GM18517 (cell line): ENCODE data around the gene FAAH.

Experiments used
- ATAC-seq: cut with Tn5 transposase; IDR thresholded peaks from one replicate; pipeline ENCODE4 v1.9.1; 2021; ENCODE audit warnings: mild to moderate bottlenecking, moderate library complexity; ENCODE audit not compliant: unreplicated experiment

Gene FAAH

GRCh38 chr1:46400421-46400820, 6.3 kb downstream of the FAAH start:
- ATAC-seq = no peak

GRCh38 chr1:46401154-46401913, 7.2 kb downstream of the FAAH start:
- no peak for ATAC-seq

- no peak for ATAC-seq
These were observed 8.0 kb downstream of the FAAH start for GRCh38 chr1:46401964-46402626.

GRCh38 chr1:46403916-46404315, 9.8 kb downstream of the FAAH start:
- no peak for ATAC-seq

- no peak for ATAC-seq
These were observed 10.5 kb downstream of the FAAH start for GRCh38 chr1:46404482-46405196.

- no peak for ATAC-seq
These were observed 11.1 kb downstream of the FAAH start for GRCh38 chr1:46405197-46405555.

- no peak for ATAC-seq
These were observed 11.6 kb downstream of the FAAH start for GRCh38 chr1:46405724-46406123.

GRCh38 chr1:46406881-46407608, 12.9 kb downstream of the FAAH start:
- ATAC-seq = no peak

- ATAC-seq = no peak
These were observed 13.5 kb downstream of the FAAH start for GRCh38 chr1:46407636-46408035.

GRCh38 chr1:46408356-46409062, 14.4 kb downstream of the FAAH start:
- ATAC-seq = no peak

GRCh38 chr1:46409063-46409372, 14.9 kb downstream of the FAAH start:
- no peak for ATAC-seq

- ATAC-seq = no peak
These were observed 16.3 kb downstream of the FAAH start for GRCh38 chr1:46410156-46411009.

GRCh38 chr1:46411010-46411405, 16.9 kb downstream of the FAAH start:
- ATAC-seq = no peak

- no peak for ATAC-seq
These were observed 17.7 kb downstream of the FAAH start for GRCh38 chr1:46411601-46412341.

GRCh38 chr1:46412893-46413595, 18.9 kb downstream of the FAAH start:
- no peak for ATAC-seq

GRCh38 chr1:46413596-46413985, 19.5 kb downstream of the FAAH start:
- ATAC-seq = no peak

- no peak for ATAC-seq
These were observed 21.4 kb downstream of the FAAH start for GRCh38 chr1:46415514-46415913.

- ATAC-seq = no peak
These were observed 24.9 kb downstream of the FAAH start for GRCh38 chr1:46418976-46419375.

GRCh38 chr1:46420533-46420915, 26.4 kb downstream of the FAAH start:
- ATAC-seq = no peak
